Gastrocnemius medialis (tissue), 4 donors: ENCODE data around the gene DPCD.

Source experiments
- POLR2A ChIP-seq, 2 donors: fragments of 450-650 bp; IDR thresholded peaks; one replicate each; pipeline ENCODE4 v1.6.1; 2017; ENCODE audit warnings: antibody characterized with exemption in 2 of 2, mild to moderate bottlenecking in 2 of 2, moderate library complexity in 2 of 2
- TF ChIP-seq, protein P1 (sequence below), 5 experiments: fragments of 450-650 bp in 3 of 5; fragments of 200-600 bp in 2 of 5; sonication (generic) in 2 of 5; IDR thresholded peaks in 4 of 5; conservative IDR thresholded peaks in 1 of 5; 1 replicate in 4 of 5; 2 replicates in 1 of 5; pipeline ENCODE4 v1.5.1; 2016 to 2019; ENCODE audit warnings: antibody characterized with exemption in 5 of 5, mild to moderate bottlenecking in 3 of 5, moderate library complexity in 3 of 5

DNA sequence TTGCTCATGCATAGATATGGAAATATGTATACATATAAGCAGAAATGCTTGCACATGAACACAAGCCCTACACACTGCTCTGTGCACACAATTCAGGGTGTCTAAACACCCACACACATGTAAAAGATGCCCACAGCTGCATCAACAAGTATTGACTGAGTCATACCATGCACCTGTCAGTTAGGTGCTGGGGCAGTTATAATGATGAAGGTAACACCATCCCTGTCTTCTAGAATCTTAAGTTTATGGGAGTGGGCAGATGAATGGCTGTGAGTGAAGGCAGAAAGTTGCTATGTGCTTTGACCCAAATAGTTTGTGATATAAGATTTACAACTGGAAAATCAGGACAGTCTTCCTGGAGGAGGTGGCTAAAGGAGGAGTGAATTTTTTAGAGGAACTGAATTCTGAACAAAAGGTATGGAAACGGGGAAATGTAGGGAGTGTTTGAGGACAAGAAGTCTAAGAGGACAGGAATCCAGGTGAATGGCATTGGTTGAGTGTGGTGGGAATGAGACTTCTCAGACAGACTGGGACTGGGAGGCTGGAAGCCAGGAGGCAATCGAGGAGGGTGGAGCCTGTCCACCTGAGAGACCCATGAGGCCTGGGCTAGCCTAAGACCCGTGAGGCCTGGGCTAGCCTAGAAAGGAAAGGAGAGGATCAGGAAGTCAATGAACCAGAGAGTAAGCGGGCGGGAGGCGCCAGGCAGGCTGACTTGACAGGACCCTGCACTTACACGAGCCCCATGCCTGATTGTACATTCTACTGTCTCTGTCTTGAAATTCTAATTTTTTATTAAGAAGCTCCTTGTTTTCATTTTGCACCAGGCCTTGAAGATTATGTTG lies 20.7 kb upstream of the DPCD start:
- TF ChIP-seq POLR2A (IDR thresholded peaks at IDR 0.05) = no peak
- TF ChIP-seq, protein P1, sequence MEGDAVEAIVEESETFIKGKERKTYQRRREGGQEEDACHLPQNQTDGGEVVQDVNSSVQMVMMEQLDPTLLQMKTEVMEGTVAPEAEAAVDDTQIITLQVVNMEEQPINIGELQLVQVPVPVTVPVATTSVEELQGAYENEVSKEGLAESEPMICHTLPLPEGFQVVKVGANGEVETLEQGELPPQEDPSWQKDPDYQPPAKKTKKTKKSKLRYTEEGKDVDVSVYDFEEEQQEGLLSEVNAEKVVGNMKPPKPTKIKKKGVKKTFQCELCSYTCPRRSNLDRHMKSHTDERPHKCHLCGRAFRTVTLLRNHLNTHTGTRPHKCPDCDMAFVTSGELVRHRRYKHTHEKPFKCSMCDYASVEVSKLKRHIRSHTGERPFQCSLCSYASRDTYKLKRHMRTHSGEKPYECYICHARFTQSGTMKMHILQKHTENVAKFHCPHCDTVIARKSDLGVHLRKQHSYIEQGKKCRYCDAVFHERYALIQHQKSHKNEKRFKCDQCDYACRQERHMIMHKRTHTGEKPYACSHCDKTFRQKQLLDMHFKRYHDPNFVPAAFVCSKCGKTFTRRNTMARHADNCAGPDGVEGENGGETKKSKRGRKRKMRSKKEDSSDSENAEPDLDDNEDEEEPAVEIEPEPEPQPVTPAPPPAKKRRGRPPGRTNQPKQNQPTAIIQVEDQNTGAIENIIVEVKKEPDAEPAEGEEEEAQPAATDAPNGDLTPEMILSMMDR (IDR thresholded peaks at IDR 0.05 in 4 of 5, conservative IDR thresholded peaks at IDR 0.05 in 1 of 5) = no peak
